ENCODE measurements around the gene ZNF669.
A peak's percentile ranks its signal among the peaks of the same experiment; 100 is the strongest.
"Not testable (repeated sequence)": the region's sequence is repeated elsewhere in the genome, so short reads cannot be mapped to it uniquely, and the experiment has no call there.

ZNF669 gene

DNA sequence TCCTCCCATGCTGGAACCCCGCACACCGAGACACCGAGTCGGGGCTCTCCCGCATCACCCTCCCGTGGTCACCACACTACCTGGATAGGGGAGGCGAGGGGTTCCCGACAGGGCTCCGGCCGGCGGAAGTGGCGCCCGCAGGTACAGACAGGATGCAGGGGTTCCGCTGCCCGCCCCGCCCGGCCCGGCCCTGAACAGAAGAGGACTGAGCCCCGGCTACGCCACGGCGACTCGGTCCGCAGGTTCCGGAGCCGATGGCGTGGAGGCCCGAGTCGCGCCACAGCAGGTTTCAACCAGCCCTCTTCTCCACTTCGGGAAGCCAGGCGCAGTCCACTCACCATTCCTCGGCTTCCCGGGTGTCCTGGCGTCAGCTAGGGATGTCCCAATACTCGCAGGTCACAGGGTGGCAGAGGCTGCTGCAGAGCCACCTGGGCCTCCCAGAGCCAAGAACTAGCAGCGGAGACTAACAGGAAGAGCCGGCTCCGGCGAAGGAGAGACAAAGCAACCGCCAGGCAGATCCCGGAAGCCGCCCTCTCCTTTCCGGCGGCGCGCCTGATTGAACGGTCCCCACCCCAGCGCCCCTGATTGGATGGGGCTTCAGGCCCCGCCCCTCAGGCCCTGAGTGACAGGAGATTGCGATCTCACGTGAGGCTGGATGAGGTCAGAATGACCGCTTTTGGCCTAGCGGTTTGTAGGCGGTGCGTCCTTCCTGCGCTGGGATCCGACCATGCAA is at the start of gene ZNF669:
Gene ZNF669, minus strand, starts transcription at position 498 of the 733 bp plus-strand sequence. Its CDS starts 157 bp downstream, at position 341.
- DNase-seq: peak; percentile 97

- DNase-seq: no peak
These were observed 43.6 kb upstream of the ZNF669 start for GRCh38 chr1:247147781-247148180.

GRCh38 chr1:247147120-247147519 is 43.0 kb upstream of the ZNF669 start:
- DNase-seq: not testable (repeated sequence)

- DNase-seq: no peak
These were observed 42.5 kb upstream of the ZNF669 start for GRCh38 chr1:247146671-247147070.

DNA sequence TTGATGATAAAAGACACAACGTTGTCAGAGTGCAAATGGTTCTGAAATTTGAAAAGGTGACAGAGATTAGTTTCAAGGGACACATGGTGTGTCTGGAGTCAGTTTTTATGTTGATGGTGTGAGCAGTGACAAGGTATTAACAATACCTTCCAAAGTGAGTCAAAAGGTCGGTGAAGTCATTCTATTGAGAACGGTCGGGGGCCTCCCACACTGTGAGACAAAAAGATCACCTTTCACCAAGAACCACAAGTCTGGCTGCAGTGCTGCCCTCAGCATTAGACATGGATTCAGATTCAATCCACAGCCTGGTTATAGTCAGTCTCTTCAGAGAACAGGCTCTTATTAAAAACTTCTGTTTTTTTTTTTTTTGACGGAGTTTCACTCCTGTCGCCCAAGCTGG is 41.1 kb upstream of the ZNF669 start:
- DNase-seq: no peak

DNA sequence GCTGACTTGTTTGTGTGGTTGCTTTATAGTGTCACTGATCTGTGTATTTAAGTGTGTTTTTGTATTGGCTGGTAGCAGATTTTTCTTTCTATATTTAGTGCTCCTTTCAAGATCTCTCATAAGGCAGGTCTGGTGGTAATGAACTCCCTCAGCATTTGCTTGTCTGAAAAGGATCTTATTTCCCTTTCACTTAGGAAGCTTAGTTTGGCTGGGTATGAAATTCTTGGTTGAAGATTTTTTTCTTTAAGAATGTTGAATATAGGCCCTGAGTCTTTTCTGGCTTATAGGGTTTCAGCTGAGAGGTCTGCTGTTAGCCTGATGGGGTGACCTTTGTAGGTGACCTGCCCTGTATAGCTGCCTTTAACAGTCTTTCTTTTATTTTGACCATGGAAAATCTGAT is 35.4 kb upstream of the ZNF669 start:
- DNase-seq: not testable (repeated sequence)

- DNase-seq: no peak
These were observed 27.1 kb upstream of the ZNF669 start for GRCh38 chr1:247131236-247131635.

GRCh38 chr1:247127519-247128282 is 23.5 kb upstream of the ZNF669 start:
- not testable (repeated sequence) for DNase-seq

GRCh38 chr1:247126601-247127000 is 22.4 kb upstream of the ZNF669 start:
- not testable (repeated sequence) for DNase-seq

- not testable (repeated sequence) for DNase-seq
These were observed 22.0 kb upstream of the ZNF669 start for GRCh38 chr1:247126166-247126565.

- no peak for DNase-seq
These were observed 17.2 kb upstream of the ZNF669 start for GRCh38 chr1:247121382-247121781.

DNA sequence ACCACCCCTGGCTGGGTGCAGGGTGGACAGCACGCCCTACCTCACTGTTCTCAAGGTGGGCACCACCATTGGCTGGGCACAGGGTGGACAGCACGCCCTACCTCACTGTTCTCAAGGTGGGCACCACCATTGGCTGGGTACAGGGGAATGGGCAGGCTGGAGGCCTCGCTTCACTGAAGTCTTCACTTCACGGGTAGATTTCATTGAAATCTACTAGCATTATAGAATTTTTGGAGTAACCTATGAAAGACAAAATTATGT is 16.2 kb upstream of the ZNF669 start:
- DNase-seq: not testable (repeated sequence)

DNA sequence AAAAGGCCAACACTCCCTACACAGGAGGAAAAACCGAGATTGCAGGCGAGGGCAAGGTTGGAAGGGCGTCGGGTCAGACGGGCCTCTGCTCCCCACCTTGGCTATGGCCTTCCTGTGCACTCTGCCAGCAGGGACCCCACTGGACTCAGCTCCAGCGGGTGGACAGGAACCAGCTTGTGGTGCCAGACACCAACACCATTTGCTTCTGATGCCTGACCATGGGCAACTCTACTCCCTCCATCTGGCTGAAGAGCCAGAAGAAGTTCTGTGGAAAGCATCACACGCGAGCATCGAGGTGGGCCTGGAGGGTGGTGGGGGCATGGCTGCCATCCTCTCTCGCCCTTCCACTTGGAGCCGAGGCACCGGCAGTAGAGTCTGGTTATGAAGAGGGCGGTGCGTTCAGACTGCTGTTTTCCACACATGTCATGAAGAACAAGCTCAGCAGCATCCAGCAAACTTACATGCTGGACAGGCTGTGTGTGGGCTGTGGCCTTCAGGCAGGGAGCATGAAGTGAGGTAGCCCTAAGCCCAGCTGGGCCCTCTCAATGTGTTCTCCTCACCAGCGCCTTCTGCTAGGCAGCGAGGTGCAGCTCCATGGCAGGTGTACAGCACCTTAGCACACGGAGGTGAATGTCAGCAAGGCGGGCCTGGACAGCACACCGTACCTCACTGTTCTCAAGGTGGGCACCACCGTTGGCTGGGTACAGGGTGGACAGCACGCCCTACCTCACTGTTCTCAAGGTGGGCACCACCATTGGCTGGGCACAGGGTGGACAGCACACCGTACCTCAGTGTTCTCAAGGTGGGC is 15.6 kb upstream of the ZNF669 start:
- no peak for DNase-seq

DNA sequence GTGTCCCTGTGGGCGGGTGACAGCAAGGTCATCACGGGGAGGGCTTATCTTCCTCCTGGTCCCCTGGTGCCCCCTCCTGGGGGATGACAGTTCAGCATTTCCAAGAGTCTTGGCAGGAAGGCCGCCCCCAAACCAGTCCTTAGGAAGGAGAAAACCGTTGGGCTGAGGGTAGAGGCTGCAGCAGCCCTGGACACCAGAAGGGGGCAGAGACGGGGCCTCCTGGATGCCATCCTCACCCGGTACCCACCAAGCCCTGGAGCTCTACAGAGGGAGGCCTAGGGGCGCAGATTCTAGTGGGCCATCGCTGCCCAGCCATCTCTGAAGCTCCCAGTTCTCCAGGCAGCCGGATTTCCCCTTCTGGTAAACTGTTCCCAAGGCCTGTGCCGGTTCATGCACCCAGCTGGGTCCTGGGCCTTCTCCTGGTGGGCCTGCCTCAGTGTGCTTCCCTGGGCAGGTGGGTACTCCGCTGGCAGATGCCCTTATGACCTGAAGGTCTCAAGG is 14.8 kb upstream of the ZNF669 start:
- no peak for DNase-seq

DNA sequence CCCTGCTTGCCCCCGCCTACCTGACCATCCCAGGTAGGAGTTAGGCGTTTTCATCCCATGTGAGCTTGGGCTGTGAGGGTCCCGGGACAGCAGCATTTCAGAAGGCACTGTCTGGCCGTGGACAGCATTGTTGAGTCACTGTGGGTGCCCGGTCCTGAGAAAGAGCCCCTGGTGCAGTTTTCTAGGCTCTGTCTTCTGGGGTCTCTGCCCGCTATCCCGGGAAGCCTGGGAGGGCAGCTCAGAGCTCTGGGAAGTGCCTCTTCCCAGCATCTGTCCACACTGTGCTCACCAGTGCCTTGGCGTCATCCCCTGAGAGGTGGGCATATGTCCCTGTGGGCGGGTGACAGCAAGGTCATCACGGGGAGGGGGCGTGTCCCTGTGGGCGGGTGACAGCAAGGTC is 11.4 kb upstream of the ZNF669 start:
- no peak for DNase-seq

DNA sequence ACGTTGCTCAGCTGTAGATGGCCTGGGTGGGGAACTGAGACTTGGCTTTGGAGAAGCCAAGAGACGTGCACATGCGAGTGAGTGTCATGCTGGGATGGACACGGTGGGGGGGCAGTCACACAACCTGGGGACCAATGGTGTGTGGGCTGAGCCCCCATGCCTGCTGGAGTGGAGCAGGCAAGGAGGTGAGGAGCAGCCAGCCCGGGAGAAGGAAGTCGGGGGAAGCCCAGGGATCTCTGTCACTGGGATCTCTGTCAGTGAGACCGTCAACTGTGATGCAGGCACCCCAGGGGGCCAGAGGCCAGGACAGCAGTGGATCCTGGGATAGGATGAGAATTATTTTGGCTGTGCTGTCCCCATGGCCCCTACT is 11.0 kb upstream of the ZNF669 start:
- DNase-seq: no peak

DNA sequence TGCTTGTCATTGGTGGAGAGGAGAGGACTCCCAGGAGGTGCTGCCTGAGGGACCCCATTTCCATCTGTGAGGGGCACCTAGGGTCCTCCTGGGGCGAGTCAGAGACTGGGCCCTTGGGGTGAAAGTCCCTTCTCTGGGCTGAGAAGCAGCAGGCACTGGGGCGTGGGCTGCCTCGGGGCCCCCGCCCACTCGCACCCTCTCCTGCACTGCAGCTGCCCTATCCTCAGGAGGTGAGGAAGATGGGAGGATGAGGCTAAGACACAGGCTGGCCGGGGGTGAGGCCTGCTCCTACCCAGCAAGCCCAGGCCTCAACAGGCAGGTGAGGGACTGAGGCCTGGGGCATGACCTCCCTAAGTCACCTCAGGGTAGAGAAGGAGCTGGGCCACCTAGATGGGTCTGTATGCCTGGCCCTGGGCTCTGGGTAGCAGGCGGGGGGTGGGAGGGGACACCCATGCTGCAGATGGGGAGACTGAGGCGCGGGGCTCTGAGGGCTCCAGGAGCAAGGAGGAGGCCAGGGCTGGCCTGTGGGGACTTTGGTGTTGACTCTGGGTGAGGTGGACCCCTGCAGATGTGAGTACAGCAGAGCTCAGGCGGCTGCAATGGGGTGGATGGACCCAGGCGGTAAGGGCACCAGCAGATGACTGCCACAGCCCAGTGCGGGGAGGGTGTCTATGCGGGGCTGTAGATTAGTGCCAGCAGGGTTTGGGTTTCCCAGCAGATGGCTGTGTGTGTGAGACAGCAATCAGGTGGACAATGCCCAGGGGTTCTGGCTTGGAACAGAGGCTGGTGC is 10.4 kb upstream of the ZNF669 start:
- DNase-seq: no peak

GRCh38 chr1:247113733-247114271 is 9.6 kb upstream of the ZNF669 start:
- DNase-seq: no peak

GRCh38 chr1:247113094-247113497 is 8.9 kb upstream of the ZNF669 start:
- DNase-seq: no peak

- DNase-seq: no peak
These were observed 8.3 kb upstream of the ZNF669 start for GRCh38 chr1:247112479-247112781.

GRCh38 chr1:247111700-247112478 is 7.7 kb upstream of the ZNF669 start:
- no peak for DNase-seq

GRCh38 chr1:247111259-247111699 is 7.1 kb upstream of the ZNF669 start:
- DNase-seq: no peak
